ENCODE results near the gene SGCD. TPM values are rescaled to one million over a fixed set of nuclear protein-coding genes. Genes with fewer than 3 reads are reported as not detected.

The SGCD gene
- total and polyA plus RNA-seq, 12 donors = 1.0 to 30.4 (median 9.4) TPM

DNA sequence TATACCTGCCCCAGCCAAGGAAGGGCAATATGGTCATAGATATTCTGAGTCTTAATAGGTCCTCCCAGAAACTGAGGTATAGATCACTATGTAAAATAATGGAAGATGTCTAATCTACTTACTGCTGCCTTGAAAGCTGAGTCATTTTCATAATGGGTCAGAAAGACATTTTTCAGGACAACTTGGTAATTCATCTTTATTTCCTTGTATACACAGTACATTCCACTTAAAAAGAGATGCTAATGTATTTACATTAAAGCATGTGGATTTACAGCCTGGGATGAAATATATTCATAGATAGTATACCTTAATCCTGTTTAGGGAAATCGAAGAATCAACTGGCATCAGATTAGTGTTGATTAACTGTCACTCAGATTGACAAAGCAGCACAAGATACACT, 304.0 kb downstream of the SGCD start:
- Histone ChIP-seq H3K4me3 (no peak overlapping the region), H3K9me3 (replicated peaks in 1 of 3) (no peaks in the 10 kb centered on the region), H3K27me3 (no peaks in the 10 kb centered on the region), H3K36me3 (replicated peaks in 1 of 2) (no peaks in the 10 kb centered on the region), H3K27ac (no peak overlapping the region), H3K4me1 (replicated peaks in 1 of 2) (no peaks in the 10 kb centered on the region)
- intact Hi-C loops (cut with DNase I) = no loop called here
- no peak for DNase-seq
- TF ChIP-seq, protein P1, sequence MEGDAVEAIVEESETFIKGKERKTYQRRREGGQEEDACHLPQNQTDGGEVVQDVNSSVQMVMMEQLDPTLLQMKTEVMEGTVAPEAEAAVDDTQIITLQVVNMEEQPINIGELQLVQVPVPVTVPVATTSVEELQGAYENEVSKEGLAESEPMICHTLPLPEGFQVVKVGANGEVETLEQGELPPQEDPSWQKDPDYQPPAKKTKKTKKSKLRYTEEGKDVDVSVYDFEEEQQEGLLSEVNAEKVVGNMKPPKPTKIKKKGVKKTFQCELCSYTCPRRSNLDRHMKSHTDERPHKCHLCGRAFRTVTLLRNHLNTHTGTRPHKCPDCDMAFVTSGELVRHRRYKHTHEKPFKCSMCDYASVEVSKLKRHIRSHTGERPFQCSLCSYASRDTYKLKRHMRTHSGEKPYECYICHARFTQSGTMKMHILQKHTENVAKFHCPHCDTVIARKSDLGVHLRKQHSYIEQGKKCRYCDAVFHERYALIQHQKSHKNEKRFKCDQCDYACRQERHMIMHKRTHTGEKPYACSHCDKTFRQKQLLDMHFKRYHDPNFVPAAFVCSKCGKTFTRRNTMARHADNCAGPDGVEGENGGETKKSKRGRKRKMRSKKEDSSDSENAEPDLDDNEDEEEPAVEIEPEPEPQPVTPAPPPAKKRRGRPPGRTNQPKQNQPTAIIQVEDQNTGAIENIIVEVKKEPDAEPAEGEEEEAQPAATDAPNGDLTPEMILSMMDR (IDR thresholded peaks at IDR 0.05) = no peak
- no peak for TF ChIP-seq POLR2A (IDR thresholded peaks at IDR 0.05)
- 82 to 91% (median 86%) methylated on average over 1 of the region's 1 CpG for WGBS, 4 donors

DNA sequence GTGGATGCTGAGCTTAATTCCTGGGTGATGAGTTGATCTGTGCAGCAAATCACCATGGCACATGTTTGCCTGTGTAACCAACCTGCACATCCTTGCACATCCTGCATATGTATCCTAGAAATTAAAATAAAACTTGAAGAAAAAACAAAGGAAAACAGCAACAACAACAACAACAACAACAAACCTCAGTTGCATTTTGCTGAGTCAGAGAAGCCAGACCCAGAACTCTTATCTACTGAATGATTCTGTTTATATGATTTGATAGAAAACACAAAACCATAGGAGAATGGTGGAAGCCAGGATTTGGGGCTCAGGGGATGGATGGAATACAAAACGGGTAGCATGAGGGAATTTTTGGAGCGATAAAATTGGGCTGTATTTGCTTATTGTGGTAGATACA, 307.3 kb downstream of the SGCD start:
- WGBS, 4 donors = 91 to 95% (median 94%) methylated on average over 2 of the region's 2 CpGs
- no peak overlapping the region for H3K4me3 ChIP-seq
- no peaks in the 10 kb centered on the region for H3K4me1 ChIP-seq (replicated peaks in 1 of 2)
- no peaks in the 10 kb centered on the region for H3K36me3 ChIP-seq (replicated peaks in 1 of 2)
- no peaks in the 10 kb centered on the region for H3K27me3 ChIP-seq
- intact Hi-C loops (cut with DNase I) = no loop called here
- no peak overlapping the region for H3K27ac ChIP-seq
- TF ChIP-seq, protein P1 (IDR thresholded peaks at IDR 0.05) = no peak
- TF ChIP-seq POLR2A (IDR thresholded peaks at IDR 0.05) = no peak
- H3K9me3 ChIP-seq (replicated peaks in 1 of 3) = no peaks in the 10 kb centered on the region
- DNase-seq = no peak

DNA sequence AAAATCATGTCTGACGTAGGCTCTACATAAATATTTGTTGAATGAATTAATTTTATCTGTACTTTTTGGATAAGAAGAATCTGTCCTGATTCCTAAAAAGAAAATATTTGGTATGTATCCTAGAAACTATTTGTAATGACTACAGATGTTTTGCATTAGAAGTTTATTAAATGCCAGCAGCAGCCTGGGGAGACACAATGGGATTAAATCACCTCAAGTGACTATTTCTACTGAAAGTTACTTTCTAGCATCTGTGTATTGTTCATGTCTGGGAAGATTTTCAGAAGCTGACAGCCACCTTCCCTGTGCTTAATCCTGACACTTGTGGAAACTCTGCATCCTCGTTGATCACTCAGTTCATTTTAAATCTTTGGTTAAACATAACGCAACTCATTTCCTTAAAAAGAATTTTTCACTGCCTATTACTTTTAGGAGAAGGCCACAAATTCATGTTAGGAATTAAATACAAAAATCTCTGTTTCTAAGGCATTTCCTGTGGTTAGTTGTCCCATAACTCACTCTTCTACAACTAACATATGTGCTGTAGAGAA, 313.8 kb downstream of the SGCD start:
- no peaks in the 10 kb centered on the region for H3K36me3 ChIP-seq (replicated peaks in 1 of 2)
- DNase-seq = no peak
- H3K27me3 ChIP-seq = no peaks in the 10 kb centered on the region
- TF ChIP-seq, protein P1 (IDR thresholded peaks at IDR 0.05) = no peak
- TF ChIP-seq POLR2A (IDR thresholded peaks at IDR 0.05) = no peak
- intact Hi-C loops (cut with DNase I) = no loop called here
- no peaks in the 10 kb centered on the region for H3K4me1 ChIP-seq (replicated peaks in 1 of 2)
- no peaks in the 10 kb centered on the region for H3K9me3 ChIP-seq (replicated peaks in 1 of 3)
- H3K4me3 ChIP-seq = no peak overlapping the region
- WGBS, 4 donors = 56 to 66% (median 60%) methylated on average over 3 of the region's 3 CpGs
- H3K27ac ChIP-seq = no peak overlapping the region

DNA sequence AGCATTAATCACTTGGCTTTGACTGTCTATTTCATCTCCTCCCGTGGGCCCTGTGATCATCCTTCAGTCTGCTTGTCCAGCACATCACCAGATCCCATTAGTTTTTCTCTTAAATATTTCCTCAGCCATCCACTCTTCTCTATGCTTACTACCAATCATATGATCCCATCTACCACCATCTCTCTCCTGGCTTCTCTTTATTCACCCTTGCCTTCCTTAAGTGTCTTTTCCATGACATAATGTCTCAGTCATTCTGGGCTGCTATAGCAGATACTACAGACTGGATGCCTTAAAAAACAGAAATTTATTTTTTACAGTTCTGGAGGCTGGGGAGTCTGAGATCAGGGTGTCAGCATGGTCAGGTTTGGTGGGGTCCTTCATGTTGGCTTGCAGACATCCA, 314.7 kb downstream of the SGCD start:
- 69 to 85% (median 76%) methylated on average over 1 of the region's 1 CpG for WGBS, 4 donors
- H3K4me1 ChIP-seq (replicated peaks in 1 of 2) = no peaks in the 10 kb centered on the region
- H3K9me3 ChIP-seq (replicated peaks in 1 of 3) = no peaks in the 10 kb centered on the region
- no peaks in the 10 kb centered on the region for H3K36me3 ChIP-seq (replicated peaks in 1 of 2)
- DNase-seq = no peak
- no peak overlapping the region for H3K4me3 ChIP-seq
- intact Hi-C loops (cut with DNase I) = no loop called here
- no peak for TF ChIP-seq POLR2A (IDR thresholded peaks at IDR 0.05)
- TF ChIP-seq, protein P1 (IDR thresholded peaks at IDR 0.05) = no peak
- H3K27ac ChIP-seq = no peak overlapping the region
- no peaks in the 10 kb centered on the region for H3K27me3 ChIP-seq
